ENCODE data around the gene CLMN. TPM values are rescaled to one million over a fixed set of nuclear protein-coding genes. Genes with fewer than 3 reads are reported as not detected.

CLMN gene
- total RNA-seq, 1 experiment from 2014 or later, result 33.4 TPM

DNA sequence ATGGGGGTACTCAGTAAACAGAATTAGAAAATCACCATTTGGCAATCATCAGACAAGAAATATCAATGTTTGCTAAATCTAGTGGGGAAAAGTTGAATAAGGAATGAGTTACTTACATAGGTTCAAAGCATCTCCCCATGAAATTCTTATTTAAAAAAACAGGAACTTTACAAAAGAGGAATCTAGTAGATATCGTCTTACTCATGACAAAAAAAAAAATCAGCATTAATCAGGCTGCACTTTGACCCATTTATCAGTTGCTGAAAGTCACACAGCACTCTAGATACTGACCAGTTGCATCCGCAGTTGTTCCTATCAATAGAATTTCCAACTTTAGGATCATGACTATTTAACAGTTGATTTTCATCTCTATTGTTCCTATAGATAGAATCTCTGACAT, 156.6 kb downstream of the CLMN start:
- no peak overlapping the region for H2AFZ ChIP-seq (ENCODE audit: low read depth, low read length, poor library complexity, severe bottlenecking)
- no peaks in the 10 kb centered on the region for H3K36me3 ChIP-seq (ENCODE audit: control insufficient read depth in 1 of 2, insufficient read depth in 2 of 2, low read length in 2 of 2)
- H3K9me2 ChIP-seq (ENCODE audit: insufficient read depth), result no peaks in the 10 kb centered on the region
- ChIA-PET CTCF (no interaction called here), RAD21 (ENCODE audit: low non-redundant PET in 1 of 2, low total read pairs in 2 of 2, uncharacterized antibody in 2 of 2, unreplicated experiment in 2 of 2) (no interaction called here), POLR2A (no interaction called here)
- BruUV-seq (replicated peaks), result no TSS peak
- H3K27ac ChIP-seq (ENCODE audit: low read depth, low read length), result no peak overlapping the region
- H3K9ac ChIP-seq (ENCODE audit: low read length), result no peak overlapping the region
- H3K79me2 ChIP-seq (ENCODE audit: insufficient read depth, low read length), result no peaks in the 10 kb centered on the region
- H3K4me1 ChIP-seq (ENCODE audit: control insufficient read depth in 1 of 2, insufficient read depth in 2 of 2, low read length in 2 of 2), result peaks cover 2 to 10% of the 10 kb centered on the region in 2 experiments; a peak in 3 of 4 replicates
- intact Hi-C loops (cut with micrococcal nuclease), result no loop called here
- DNase-seq (ENCODE audit: low read depth, low spot score) (no peak), ATAC-seq (no peak)
- H3K4me2 ChIP-seq (ENCODE audit: low read length), result no peak overlapping the region
- H4K20me1 ChIP-seq (ENCODE audit: insufficient read depth), result no peaks in the 10 kb centered on the region
- TF ChIP-seq, protein P1, sequence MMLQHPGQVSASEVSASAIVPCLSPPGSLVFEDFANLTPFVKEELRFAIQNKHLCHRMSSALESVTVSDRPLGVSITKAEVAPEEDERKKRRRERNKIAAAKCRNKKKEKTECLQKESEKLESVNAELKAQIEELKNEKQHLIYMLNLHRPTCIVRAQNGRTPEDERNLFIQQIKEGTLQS (IDR thresholded peaks at IDR 0.05), result no peak
- TF ChIP-seq RAD21 (IDR thresholded peaks at IDR 0.05; ENCODE audit: low read depth) (no peak), YY1 (IDR thresholded peaks at IDR 0.05; ENCODE audit: extremely low read depth, insufficient replicate concordance, low read depth, low read length) (no peak), JUND (IDR thresholded peaks at IDR 0.05) (no peak), ZFX (IDR thresholded peaks at IDR 0.05) (no peak), EGR1 (IDR thresholded peaks at IDR 0.05; ENCODE audit: low read depth) (no peak), POLR2A (IDR thresholded peaks at IDR 0.05; ENCODE audit: borderline replicate concordance, extremely low read depth, insufficient read depth, insufficient read length) (no peak), EZH2 (IDR thresholded peaks at IDR 0.05) (no peak), SP1 (IDR thresholded peaks at IDR 0.05; ENCODE audit: low read depth) (no peak), SRF (IDR thresholded peaks at IDR 0.05; ENCODE audit: low read depth) (no peak), FOSL1 (IDR thresholded peaks at IDR 0.05; ENCODE audit: low read depth) (no peak), ELF1 (IDR thresholded peaks at IDR 0.05; ENCODE audit: borderline replicate concordance, low read depth) (no peak), ZNF274 (IDR thresholded peaks at IDR 0.05; ENCODE audit: low read depth, low read length) (no peak), CBX3 (IDR thresholded peaks at IDR 0.05; ENCODE audit: low read depth) (no peak), EZH2phosphoT487 (IDR thresholded peaks at IDR 0.05; ENCODE audit: borderline replicate concordance) (no peak), SIN3A (IDR thresholded peaks at IDR 0.05; ENCODE audit: low read depth) (no peak)
- TF ChIP-seq, protein P2, sequence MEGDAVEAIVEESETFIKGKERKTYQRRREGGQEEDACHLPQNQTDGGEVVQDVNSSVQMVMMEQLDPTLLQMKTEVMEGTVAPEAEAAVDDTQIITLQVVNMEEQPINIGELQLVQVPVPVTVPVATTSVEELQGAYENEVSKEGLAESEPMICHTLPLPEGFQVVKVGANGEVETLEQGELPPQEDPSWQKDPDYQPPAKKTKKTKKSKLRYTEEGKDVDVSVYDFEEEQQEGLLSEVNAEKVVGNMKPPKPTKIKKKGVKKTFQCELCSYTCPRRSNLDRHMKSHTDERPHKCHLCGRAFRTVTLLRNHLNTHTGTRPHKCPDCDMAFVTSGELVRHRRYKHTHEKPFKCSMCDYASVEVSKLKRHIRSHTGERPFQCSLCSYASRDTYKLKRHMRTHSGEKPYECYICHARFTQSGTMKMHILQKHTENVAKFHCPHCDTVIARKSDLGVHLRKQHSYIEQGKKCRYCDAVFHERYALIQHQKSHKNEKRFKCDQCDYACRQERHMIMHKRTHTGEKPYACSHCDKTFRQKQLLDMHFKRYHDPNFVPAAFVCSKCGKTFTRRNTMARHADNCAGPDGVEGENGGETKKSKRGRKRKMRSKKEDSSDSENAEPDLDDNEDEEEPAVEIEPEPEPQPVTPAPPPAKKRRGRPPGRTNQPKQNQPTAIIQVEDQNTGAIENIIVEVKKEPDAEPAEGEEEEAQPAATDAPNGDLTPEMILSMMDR (IDR thresholded peaks at IDR 0.05 in 2 of 3, conservative IDR thresholded peaks at IDR 0.05 in 1 of 3; ENCODE audit: borderline replicate concordance in 1 of 3, insufficient read depth in 1 of 3, low read depth in 2 of 3, low read length in 2 of 3), result no peak
- TF ChIP-seq, protein P3, sequence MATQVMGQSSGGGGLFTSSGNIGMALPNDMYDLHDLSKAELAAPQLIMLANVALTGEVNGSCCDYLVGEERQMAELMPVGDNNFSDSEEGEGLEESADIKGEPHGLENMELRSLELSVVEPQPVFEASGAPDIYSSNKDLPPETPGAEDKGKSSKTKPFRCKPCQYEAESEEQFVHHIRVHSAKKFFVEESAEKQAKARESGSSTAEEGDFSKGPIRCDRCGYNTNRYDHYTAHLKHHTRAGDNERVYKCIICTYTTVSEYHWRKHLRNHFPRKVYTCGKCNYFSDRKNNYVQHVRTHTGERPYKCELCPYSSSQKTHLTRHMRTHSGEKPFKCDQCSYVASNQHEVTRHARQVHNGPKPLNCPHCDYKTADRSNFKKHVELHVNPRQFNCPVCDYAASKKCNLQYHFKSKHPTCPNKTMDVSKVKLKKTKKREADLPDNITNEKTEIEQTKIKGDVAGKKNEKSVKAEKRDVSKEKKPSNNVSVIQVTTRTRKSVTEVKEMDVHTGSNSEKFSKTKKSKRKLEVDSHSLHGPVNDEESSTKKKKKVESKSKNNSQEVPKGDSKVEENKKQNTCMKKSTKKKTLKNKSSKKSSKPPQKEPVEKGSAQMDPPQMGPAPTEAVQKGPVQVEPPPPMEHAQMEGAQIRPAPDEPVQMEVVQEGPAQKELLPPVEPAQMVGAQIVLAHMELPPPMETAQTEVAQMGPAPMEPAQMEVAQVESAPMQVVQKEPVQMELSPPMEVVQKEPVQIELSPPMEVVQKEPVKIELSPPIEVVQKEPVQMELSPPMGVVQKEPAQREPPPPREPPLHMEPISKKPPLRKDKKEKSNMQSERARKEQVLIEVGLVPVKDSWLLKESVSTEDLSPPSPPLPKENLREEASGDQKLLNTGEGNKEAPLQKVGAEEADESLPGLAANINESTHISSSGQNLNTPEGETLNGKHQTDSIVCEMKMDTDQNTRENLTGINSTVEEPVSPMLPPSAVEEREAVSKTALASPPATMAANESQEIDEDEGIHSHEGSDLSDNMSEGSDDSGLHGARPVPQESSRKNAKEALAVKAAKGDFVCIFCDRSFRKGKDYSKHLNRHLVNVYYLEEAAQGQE (IDR thresholded peaks at IDR 0.05; ENCODE audit: low read depth), result no peak
- TF ChIP-seq, protein P4, sequence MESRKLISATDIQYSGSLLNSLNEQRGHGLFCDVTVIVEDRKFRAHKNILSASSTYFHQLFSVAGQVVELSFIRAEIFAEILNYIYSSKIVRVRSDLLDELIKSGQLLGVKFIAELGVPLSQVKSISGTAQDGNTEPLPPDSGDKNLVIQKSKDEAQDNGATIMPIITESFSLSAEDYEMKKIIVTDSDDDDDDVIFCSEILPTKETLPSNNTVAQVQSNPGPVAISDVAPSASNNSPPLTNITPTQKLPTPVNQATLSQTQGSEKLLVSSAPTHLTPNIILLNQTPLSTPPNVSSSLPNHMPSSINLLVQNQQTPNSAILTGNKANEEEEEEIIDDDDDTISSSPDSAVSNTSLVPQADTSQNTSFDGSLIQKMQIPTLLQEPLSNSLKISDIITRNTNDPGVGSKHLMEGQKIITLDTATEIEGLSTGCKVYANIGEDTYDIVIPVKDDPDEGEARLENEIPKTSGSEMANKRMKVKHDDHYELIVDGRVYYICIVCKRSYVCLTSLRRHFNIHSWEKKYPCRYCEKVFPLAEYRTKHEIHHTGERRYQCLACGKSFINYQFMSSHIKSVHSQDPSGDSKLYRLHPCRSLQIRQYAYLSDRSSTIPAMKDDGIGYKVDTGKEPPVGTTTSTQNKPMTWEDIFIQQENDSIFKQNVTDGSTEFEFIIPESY (IDR thresholded peaks at IDR 0.05; ENCODE audit: extremely low read depth, insufficient replicate concordance, low read length), result no peak
- no peaks in the 10 kb centered on the region; a peak in 1 of 4 replicates for H3K9me3 ChIP-seq (ENCODE audit: control insufficient read depth in 1 of 2, insufficient read depth in 1 of 2, low read depth in 1 of 2, low read length in 2 of 2)
- H3K27me3 ChIP-seq (ENCODE audit: insufficient read depth, low read length), result no peaks in the 10 kb centered on the region
- no peak overlapping the region for H3K4me3 ChIP-seq (replicated peaks in 1 of 2; ENCODE audit: low read depth in 1 of 2, low read length in 2 of 2)
